GM12878 (cell line): ENCODE results near the gene EPB41L4A. TPM values are rescaled to one million over a fixed set of nuclear protein-coding genes. Genes with fewer than 3 reads are reported as not detected.

Experiments
- BRCA1 ChIP-seq: IDR thresholded peaks from 2 replicates; pipeline ENCODE4 v1.6.1; 2011; ENCODE audit warnings: low read depth, low read length, improper control_type of control experiment
- CHD2 ChIP-seq: IDR thresholded peaks from 2 replicates; pipeline ENCODE4 v1.6.1; 2011; ENCODE audit warnings: low read depth, low read length, improper control_type of control experiment, borderline replicate concordance
- GATAD2B ChIP-seq: fragments of 450-650 bp; conservative IDR thresholded peaks from 2 replicates; pipeline ENCODE4 v1.6.1; 2017; ENCODE audit warnings: low read depth, mild to moderate bottlenecking, moderate library complexity
- HCFC1 ChIP-seq: fragments of 150-350 bp; IDR thresholded peaks from 2 replicates; pipeline ENCODE4 v1.6.1; 2014; ENCODE audit warnings: low read length
- HDAC6 ChIP-seq: fragments of 200-600 bp; sonication (generic); IDR thresholded peaks from one replicate; pipeline ENCODE4 v1.8.0; 2017; ENCODE audit warnings: antibody characterized with exemption; ENCODE audit not compliant: unreplicated experiment
- IKZF2 ChIP-seq, 2 experiments: fragments of 450-650 bp; IDR thresholded peaks; 2 replicates each; pipeline ENCODE4 v1.6.1; 2017; ENCODE audit warnings: mild to moderate bottlenecking in 2 of 2, moderate library complexity in 2 of 2
- JUND ChIP-seq: IDR thresholded peaks from 2 replicates; pipeline ENCODE4 v1.6.1; 2012; ENCODE audit warnings: low read depth, mild to moderate bottlenecking, low read length, improper control_type of control experiment, moderate library complexity
- NBN ChIP-seq: fragments of 450-650 bp; IDR thresholded peaks from 2 replicates; pipeline ENCODE4 v1.6.1; 2016
- NFIC ChIP-seq: IDR thresholded peaks from 2 replicates; pipeline ENCODE4 v1.6.1; 2012; ENCODE audit warnings: low read depth, mild to moderate bottlenecking, inconsistent platforms, low read length, moderate library complexity
- NR2C2 ChIP-seq: IDR thresholded peaks from 2 replicates; pipeline ENCODE4 v1.6.1; 2011; ENCODE audit warnings: borderline replicate concordance, low read depth; ENCODE audit not compliant: control insufficient read depth, insufficient read length
- POLR2AphosphoS5 ChIP-seq: IDR thresholded peaks from 2 replicates; pipeline ENCODE4 v1.6.1; 2011; ENCODE audit warnings: mild to moderate bottlenecking, low read length, inconsistent platforms
- RAD51 ChIP-seq: fragments of 450-650 bp; IDR thresholded peaks from 2 replicates; pipeline ENCODE4 v1.6.1; 2016; ENCODE audit warnings: moderate library complexity, mild to moderate bottlenecking, inconsistent platforms
- RB1 ChIP-seq: fragments of 450-650 bp; formaldehyde crosslinking; IDR thresholded peaks from 2 replicates; pipeline ENCODE4 v1.6.1; 2017; ENCODE audit warnings: mild to moderate bottlenecking, borderline replicate concordance
- SMARCA5 ChIP-seq: fragments of 450-650 bp; IDR thresholded peaks from 2 replicates; pipeline ENCODE4 v1.6.1; 2017; ENCODE audit warnings: mild to moderate bottlenecking
- ZNF217 ChIP-seq: fragments of 450-650 bp; IDR thresholded peaks from 2 replicates; pipeline ENCODE4 v1.6.1; 2017; ENCODE audit warnings: antibody characterized with exemption, mild to moderate bottlenecking
- ZNF592 ChIP-seq: fragments of 450-650 bp; IDR thresholded peaks from 2 replicates; pipeline ENCODE4 v1.6.1; 2017; ENCODE audit warnings: mild to moderate bottlenecking, moderate library complexity
- polyA plus RNA-seq, 11 experiments: library from polyadenylated mRNA; depleted of rRNA in 4 of 11; unstranded in 6 of 11; stranded (reverse) in 5 of 11; fragments of >200 nt; fragmentation: Nextera tagmentation in 4 of 11; fragmentation: Illumina TruSeq in 1 of 11; extraction: Ambion mirVana in 4 of 11; extraction: Trizol in 1 of 11; gene quantifications; 1 replicate in 1 of 11; 2 replicates in 10 of 11; pipeline versions ENCODE4 v1.2.1 to v1.2.3, GENCODE V29; 2011 to 2016; ENCODE audit warnings: inconsistent platforms in 2 of 11, missing spikeins in 2 of 11, low read depth in 1 of 11
- total RNA-seq, 4 experiments: library from RNA; depleted of rRNA in 3 of 4; stranded (reverse); fragments of >200 nt in 3 of 4; fragmentation: Illumina TruSeq in 1 of 4; extraction: Trizol in 1 of 4; gene quantifications; 2 replicates each; pipeline versions ENCODE4 v1.2.1 to v1.2.3, GENCODE V29; 2013 to 2021

EPB41L4A gene
- total and polyA plus RNA-seq, 10 of the 15 experiments (the other 5 are each of a cell fraction or from before 2014, with no cell fraction given) = 0.10 to 0.67 (median 0.30) TPM

- TF ChIP-seq JUND = no peak
- no peak for TF ChIP-seq ZNF592
- no peak for TF ChIP-seq POLR2AphosphoS5
- 0 out of 2 replicates have a peak, but pooled peaks have one; percentile 70 for TF ChIP-seq ZNF217
- TF ChIP-seq HCFC1 = no peak
- TF ChIP-seq BRCA1 = no peak
- peak; percentile 49; the same call in 1 of the 2 replicates for TF ChIP-seq CHD2
- peak; percentile 57; the same call in 1 of the 2 replicates for TF ChIP-seq GATAD2B
- peak; percentile 68 for TF ChIP-seq RAD51
- peak; percentile 41; the same call in 1 of the 2 replicates for TF ChIP-seq NFIC
- TF ChIP-seq NR2C2 = no peak
- peak; percentile 74 to 76 for TF ChIP-seq IKZF2 (IDR thresholded peaks at IDR 0.05)
- no peak for TF ChIP-seq HDAC6
- TF ChIP-seq SMARCA5 = no peak
- no peak for TF ChIP-seq RB1
- TF ChIP-seq NBN = peak; percentile 33; the same call in 1 of the 2 replicates
These were observed 276.3 kb downstream of the EPB41L4A start (continued) for GRCh38 chr5:112142769-112143270.
